GM10248 (cell line): ENCODE measurements around the gene DENND1C.

Experiments
- CTCF ChIA-PET: fragments of 300-600 bp; sonication (Branson Sonifier 250); formaldehyde crosslinking; extraction: SDS; loops from one replicate; lab custom pipeline; 2021; ENCODE audit warnings: antibody characterized with exemption; lab: Yijun Ruan, JAX
- POLR2A ChIA-PET: fragments of 350-650 bp; sonication (Branson Sonifier 250); formaldehyde crosslinking; extraction: SDS; loops from one replicate; lab custom pipeline; 2020; ENCODE audit warnings: antibody characterized with exemption; lab: Yijun Ruan, JAX
- DNase-seq: peaks from one replicate; pipeline ENCODE4 v3.0.0; 2012; ENCODE audit errors: extremely low spot score
- CTCF ChIP-seq: IDR thresholded peaks from 2 replicates; pipeline ENCODE4 v1.5.1; 2012; ENCODE audit warnings: mild to moderate bottlenecking, low read depth; ENCODE audit errors: extremely low read depth, missing control alignments, control extremely low read depth

DENND1C gene

DNA sequence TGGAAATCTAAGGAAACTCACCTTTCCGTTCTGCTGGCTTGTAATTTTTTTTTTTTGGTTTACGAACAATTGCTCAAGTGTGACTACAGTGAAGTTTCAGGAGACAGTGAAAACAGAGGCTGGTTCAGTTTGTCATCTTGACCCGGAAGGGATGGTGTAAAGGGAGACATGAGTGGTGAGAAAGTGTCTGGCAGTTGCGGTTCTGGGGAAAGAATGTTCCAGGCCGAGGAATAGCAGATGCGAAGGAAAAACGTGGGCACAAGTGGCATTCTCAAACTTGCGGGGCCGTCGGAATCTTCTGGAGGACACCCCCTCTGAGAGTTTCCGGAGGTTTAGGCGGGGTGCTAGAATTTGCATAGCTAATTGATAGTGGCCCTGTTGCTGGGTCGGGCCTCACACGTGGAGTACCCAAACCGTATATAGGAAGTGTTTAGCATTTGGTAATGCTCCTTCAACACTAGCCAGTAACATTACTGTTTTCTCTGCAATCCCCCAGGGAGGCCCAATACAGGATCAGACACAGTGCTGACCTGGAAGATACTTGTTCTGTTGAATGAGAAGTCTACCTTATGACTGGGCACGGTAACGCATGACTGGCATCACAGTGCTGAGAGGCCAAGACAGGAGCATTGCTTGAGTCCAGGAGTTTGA is 46.4 kb upstream of the DENND1C start:
- DNase-seq, result peak; percentile 75
- ChIA-PET POLR2A (interaction anchor here (0.6 to 1.0 kb wide), 6 partner anchors 8 to 60 kb away, joined by 3 to 10 read pairs (median 5); no protein-coding TSS in a partner anchor), CTCF (interaction anchor here (0.7 to 1.1 kb wide), 2 partner anchors 11 to 20 kb away, joined by 3 to 10 read pairs; no protein-coding TSS in a partner anchor)
- no peak for TF ChIP-seq CTCF

DNA sequence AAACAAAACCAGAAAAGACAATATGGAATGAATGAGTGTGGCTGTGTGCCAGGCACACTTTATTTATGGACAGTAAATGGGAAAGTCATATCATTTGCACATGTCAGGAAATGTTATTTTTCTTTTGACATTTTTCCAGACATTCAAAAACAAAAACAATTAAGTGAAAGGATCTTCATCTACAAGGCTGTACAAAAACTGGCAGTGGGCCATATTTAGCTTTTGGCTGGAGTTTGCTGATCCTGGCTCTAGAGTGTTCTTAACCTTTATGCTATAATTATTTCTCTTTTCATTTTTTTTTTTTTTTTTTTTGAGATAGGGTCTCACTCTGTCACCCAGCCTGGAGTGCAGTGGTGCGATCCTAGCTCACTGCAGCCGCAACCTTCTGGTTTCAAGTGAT is 42.7 kb upstream of the DENND1C start:
- no peak for TF ChIP-seq CTCF
- DNase-seq, result no peak
- POLR2A ChIA-PET, result interaction anchor here (0.6 kb wide), 1 partner anchor 837 kb away, joined by 6 read pairs; no protein-coding TSS in a partner anchor
- CTCF ChIA-PET, result no interaction called here

- ChIA-PET CTCF (interaction anchor here (0.9 to 1.8 kb wide), 6 partner anchors 13 to 214 kb away, joined by 3 to 7 read pairs (median 3); no protein-coding TSS in a partner anchor), POLR2A (interaction anchor here (0.8 to 2.2 kb wide), 4 partner anchors 8 to 55 kb away, joined by 3 to 34 read pairs (median 4); partner anchors contain the start of gene TNFSF9)
- TF ChIP-seq CTCF, result no peak
- no peak for DNase-seq
Observed at GRCh38 chr19:6522712-6523111, 41.1 kb upstream of the DENND1C start.

GRCh38 chr19:6521718-6522646 is 40.4 kb upstream of the DENND1C start:
- no peak for TF ChIP-seq CTCF
- DNase-seq, result peak; percentile 76
- ChIA-PET CTCF (interaction anchor here (0.8 to 1.8 kb wide), 12 partner anchors 14 to 342 kb away, joined by 3 to 7 read pairs (median 3); no protein-coding TSS in a partner anchor), POLR2A (interaction anchor here (0.7 to 2.2 kb wide), 5 partner anchors 9 to 56 kb away, joined by 3 to 34 read pairs (median 4); partner anchors contain the start of gene TNFSF9)

DNA sequence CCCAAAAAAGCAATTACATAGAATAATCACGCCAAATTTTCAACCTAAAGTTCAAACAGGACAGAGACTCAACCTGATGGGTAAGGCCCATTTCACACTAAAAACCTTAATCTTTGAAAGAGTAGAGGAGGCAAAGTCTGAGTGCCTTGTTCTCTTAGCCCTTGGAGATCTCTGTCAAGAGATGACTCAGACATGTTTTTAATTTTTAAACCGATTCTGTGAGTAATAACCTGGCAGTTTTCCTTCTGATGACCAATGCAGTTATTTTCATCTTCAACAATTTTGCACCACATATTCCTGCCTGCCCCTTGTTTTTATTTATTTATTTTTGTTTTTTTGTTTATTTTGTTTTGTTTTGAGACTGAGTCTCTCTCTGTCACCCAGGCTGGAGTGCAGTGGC is 37.7 kb upstream of the DENND1C start:
- POLR2A ChIA-PET, result interaction anchor here (1.6 kb wide), 1 partner anchor 11 kb away, joined by 10 read pairs; the partner anchor contains the start of gene TNFSF9
- DNase-seq, result no peak
- TF ChIP-seq CTCF, result no peak
- CTCF ChIA-PET, result interaction anchor here (1.2 to 4.3 kb wide), 2 partner anchors 113 to 344 kb away, joined by 4 to 40 read pairs; no protein-coding TSS in a partner anchor
